SK-N-SH treated with all-trans-retinoic acid at 6 μM for 48 hours (cell line): ENCODE data around the gene ORAI1.

Experiments used
- ARNTL ChIP-seq: fragments of 450-650 bp; formaldehyde crosslinking; IDR thresholded peaks from 2 replicates; pipeline ENCODE4 v1.5.0; 2020; ENCODE audit warnings: low read depth, mild to moderate bottlenecking, moderate library complexity, borderline replicate concordance
- BACH2 ChIP-seq: fragments of 250-450 bp; sonication (Bioruptor Pico); IDR thresholded peaks from 2 replicates; pipeline ENCODE4 v1.9.0; 2021; ENCODE audit warnings: mild to moderate bottlenecking, borderline replicate concordance
- CREB5 ChIP-seq: fragments of 250-450 bp; sonication (Bioruptor Pico); IDR thresholded peaks from 2 replicates; pipeline ENCODE4 v1.5.1; 2020; ENCODE audit warnings: low read depth, mild to moderate bottlenecking, moderate library complexity
- ESRRG ChIP-seq: fragments of 250-450 bp; sonication (Bioruptor Pico); IDR thresholded peaks from 2 replicates; pipeline ENCODE4 v1.6.1; 2021; ENCODE audit warnings: mild to moderate bottlenecking
- OSR1 ChIP-seq: fragments of 250-450 bp; sonication (Bioruptor Pico); IDR thresholded peaks from 2 replicates; pipeline ENCODE4 v1.8.0; 2022; ENCODE audit warnings: moderate library complexity, mild to moderate bottlenecking, inconsistent platforms
- PPARA ChIP-seq: fragments of 250-450 bp; sonication (Bioruptor Pico); IDR thresholded peaks from 2 replicates; pipeline ENCODE4 v1.5.0; 2020; ENCODE audit warnings: mild to moderate bottlenecking, borderline replicate concordance
- TOX ChIP-seq: fragments of 250-450 bp; sonication (Bioruptor Pico); IDR thresholded peaks from 2 replicates; pipeline ENCODE4 v1.8.0; 2021; ENCODE audit warnings: mild to moderate bottlenecking, moderate library complexity, borderline replicate concordance
- ZFP3 ChIP-seq: fragments of 250-450 bp; sonication (Bioruptor Pico); IDR thresholded peaks from 2 replicates; pipeline ENCODE4 v1.5.0; 2020; ENCODE audit warnings: mild to moderate bottlenecking, moderate library complexity
- ZFP30 ChIP-seq: fragments of 450-650 bp; formaldehyde crosslinking; IDR thresholded peaks from 2 replicates; pipeline ENCODE4 v1.5.0; 2022; ENCODE audit warnings: mild to moderate bottlenecking, moderate library complexity
- ZNF565 ChIP-seq: fragments of 450-650 bp; formaldehyde crosslinking; conservative IDR thresholded peaks from 2 replicates; pipeline ENCODE4 v1.5.0; 2020; ENCODE audit warnings: low read depth, mild to moderate bottlenecking, moderate library complexity
- ZNF70 ChIP-seq: fragments of 450-650 bp; formaldehyde crosslinking; IDR thresholded peaks from 2 replicates; pipeline ENCODE4 v1.5.0; 2020; ENCODE audit warnings: mild to moderate bottlenecking, moderate library complexity
- TF ChIP-seq, protein P1 (sequence below): fragments of 250-450 bp; sonication (Bioruptor Pico); IDR thresholded peaks from 2 replicates; pipeline ENCODE4 v1.8.0; 2021; ENCODE audit warnings: low read depth, mild to moderate bottlenecking, moderate library complexity, borderline replicate concordance

- TF ChIP-seq ZNF70 (CRISPR knock-in tag) (no peak), ESRRG (CRISPR knock-in tag) (no peak), BACH2 (CRISPR knock-in tag) (no peak), OSR1 (CRISPR knock-in tag) (no peak), PPARA (no peak), ARNTL (no peak), ZFP3 (CRISPR knock-in tag) (no peak), ZNF565 (CRISPR knock-in tag) (no peak), ZFP30 (CRISPR knock-in tag) (no peak), TOX (no peak), CREB5 (CRISPR knock-in tag) (no peak)
- TF ChIP-seq, protein P1, sequence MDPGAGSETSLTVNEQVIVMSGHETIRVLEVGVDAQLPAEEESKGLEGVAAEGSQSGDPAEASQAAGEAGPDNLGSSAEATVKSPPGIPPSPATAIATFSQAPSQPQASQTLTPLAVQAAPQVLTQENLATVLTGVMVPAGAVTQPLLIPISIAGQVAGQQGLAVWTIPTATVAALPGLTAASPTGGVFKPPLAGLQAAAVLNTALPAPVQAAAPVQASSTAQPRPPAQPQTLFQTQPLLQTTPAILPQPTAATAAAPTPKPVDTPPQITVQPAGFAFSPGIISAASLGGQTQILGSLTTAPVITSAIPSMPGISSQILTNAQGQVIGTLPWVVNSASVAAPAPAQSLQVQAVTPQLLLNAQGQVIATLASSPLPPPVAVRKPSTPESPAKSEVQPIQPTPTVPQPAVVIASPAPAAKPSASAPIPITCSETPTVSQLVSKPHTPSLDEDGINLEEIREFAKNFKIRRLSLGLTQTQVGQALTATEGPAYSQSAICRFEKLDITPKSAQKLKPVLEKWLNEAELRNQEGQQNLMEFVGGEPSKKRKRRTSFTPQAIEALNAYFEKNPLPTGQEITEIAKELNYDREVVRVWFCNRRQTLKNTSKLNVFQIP (CRISPR knock-in tag): no peak
These were observed 45.2 kb upstream of the ORAI1 start, which contains the start of gene KDM2B for GRCh38 chr12:121580959-121581685.
